Psoas muscle (tissue), 8 donors: ENCODE data around the gene ESRRG. TPM values are rescaled to one million over a fixed set of nuclear protein-coding genes. Genes with fewer than 3 reads are reported as not detected.

Source experiments
- ATAC-seq, 4 donors: fragments of 200-7000 bp; cut with Tn5 transposase; one replicate each; pipeline ENCODE4 v1.9.1; 2020; ENCODE audit warnings: moderate library complexity in 3 of 4, mild to moderate bottlenecking in 2 of 4
- DNase-seq, 2 donors: peaks; one replicate each; pipeline ENCODE4 v3.0.0-alpha.2; 2020
- H3K27ac ChIP-seq: fragments of 200-600 bp; one replicate; pipeline ENCODE4 v1.8.0; 2022
- H3K27me3 ChIP-seq, 3 donors: fragments of 200-600 bp in 1 of 3; one replicate each; pipeline versions ENCODE4 v1.6.1 to v1.8.0; 2013 to 2022; ENCODE audit warnings: low read length in 2 of 3, mild to moderate bottlenecking in 2 of 3, moderate library complexity in 1 of 3; ENCODE audit not compliant: insufficient read depth in 3 of 3
- H3K36me3 ChIP-seq, 2 donors: fragments of 200-600 bp in 1 of 2; one replicate each; pipeline versions ENCODE4 v1.6.1 to v1.8.0; 2013 to 2022; ENCODE audit warnings: low read depth in 1 of 2, mild to moderate bottlenecking in 1 of 2, moderate library complexity in 1 of 2; ENCODE audit not compliant: insufficient read depth in 1 of 2
- H3K4me1 ChIP-seq: fragments of 200-600 bp; one replicate; pipeline ENCODE4 v1.8.0; 2022
- H3K4me3 ChIP-seq: fragments of 200-600 bp; one replicate; pipeline ENCODE4 v1.8.0; 2022; ENCODE audit warnings: mild to moderate bottlenecking
- H3K9me3 ChIP-seq: fragments of 200-600 bp; one replicate; pipeline ENCODE4 v1.8.0; 2022
- WGBS, 3 donors: extraction: QIAGEN DNeasy Blood & Tissue Kit; methylation state at CpG; one replicate each; pipeline versions ENCODE4 v1.1.6 to v1.1.7; 2013; 5-methylcytosine and 5-hydroxymethylcytosine counted together
- intact Hi-C, 2 donors: fragments of 100-400 bp; cut with DNase I; formaldehyde crosslinking; loops; one replicate each; pipeline versions ENCODE4 v1.11.0 to v1.14.2; 2022
- polyA plus RNA-seq, 3 donors: library from polyadenylated mRNA; stranded (reverse); fragments of 200-250 nt; gene quantifications; one replicate each; pipeline ENCODE4 v1.2.3, GENCODE V29; 2013
- total RNA-seq, 4 donors: library from RNA; stranded (reverse); fragmentation: NEBNext Ultra II Directional in 2 of 4; extraction: Animal tissue kit (Norgen Biotek cat#: 25700) in 2 of 4; gene quantifications; one replicate each; pipeline versions ENCODE4 v1.2.1 to v1.2.4, GENCODE V29; 2021 to 2023
- TF ChIP-seq, protein P1 (sequence below): fragments of 200-600 bp; IDR thresholded peaks from one replicate; pipeline ENCODE4 v1.8.0; 2022; ENCODE audit warnings: antibody characterized with exemption
- donor health status: healthy with polysubstance abuse.
- donor health status: DM: no; HTN: no; CAD: no; lungs with moderate emphysema.
- donor health status: Bipolar disorder and iron deficiency.
- donor health status: healthy.
- donor health status: DM: yes; HTN: yes; CAD: no.
- donor health status: DM: no; HTN: no; CAD: no.
- donor health status: DM: no; HTN: no; CAD: no.
- donor health status: DM: yes; HTN: yes; CAD: no.

The ESRRG gene
- total and polyA plus RNA-seq, 7 donors: 2.5 to 34.4 (median 5.3) TPM

DNA sequence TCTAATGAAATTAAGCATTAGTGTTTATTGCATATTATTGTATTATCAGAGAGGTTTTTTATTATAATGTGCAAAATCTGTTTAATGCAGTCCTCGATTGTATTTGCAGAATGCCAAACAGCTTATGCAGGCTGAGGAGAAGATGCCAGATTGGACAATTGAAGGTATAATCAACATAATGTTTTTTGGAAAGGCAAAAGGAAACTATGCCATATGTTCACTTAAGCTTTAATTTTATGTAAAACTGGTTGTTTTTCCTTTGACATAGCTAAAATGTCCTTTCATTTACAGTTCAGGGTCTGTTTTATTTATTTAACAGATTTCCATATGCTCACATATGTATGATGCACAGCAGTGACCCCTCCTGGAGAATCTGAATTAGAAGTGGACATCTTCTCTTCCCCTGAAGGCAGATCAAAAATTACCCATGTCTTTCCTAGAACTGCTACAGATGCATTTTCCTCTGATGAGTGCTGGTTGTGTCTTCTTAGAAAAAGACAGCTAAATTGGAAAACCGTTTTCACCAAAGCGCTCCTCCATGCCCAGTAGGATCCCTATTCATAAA, 156.5 kb downstream of the ESRRG start:
- intact Hi-C loops: no loop called here

DNA sequence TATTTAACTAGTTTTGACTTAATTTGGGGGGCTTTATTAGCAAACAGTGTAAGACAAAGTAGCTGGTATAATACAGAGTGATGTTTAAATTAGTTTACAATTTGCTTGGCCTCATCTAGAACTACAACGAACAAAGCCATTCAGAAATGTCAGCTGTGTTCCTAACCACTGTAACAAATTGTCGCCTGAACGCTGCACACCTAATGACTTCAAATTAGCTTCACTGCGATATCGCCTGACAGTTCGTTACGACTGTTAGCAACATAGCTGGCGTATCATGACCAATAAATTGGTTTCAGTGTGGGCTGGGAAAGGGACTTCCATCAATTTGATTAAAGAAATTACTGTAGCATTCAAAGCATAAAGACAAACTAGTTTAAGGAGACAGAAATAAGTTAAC, 160.1 kb downstream of the ESRRG start:
- 58 to 75% (median 58%) methylated on average over 8 of the region's 8 CpGs for WGBS, 3 donors
- no peak for DNase-seq
- intact Hi-C loops: no loop called here
- Histone ChIP-seq H3K36me3 (peaks cover 0 to 3% of the 10 kb centered on the region in 2 donors), H3K4me1 (no peaks in the 10 kb centered on the region), H3K4me3 (no peak overlapping the region), H3K9me3 (no peaks in the 10 kb centered on the region), H3K27me3 (no peaks in the 10 kb centered on the region), H3K27ac (no peak overlapping the region)
- TF ChIP-seq, protein P1, sequence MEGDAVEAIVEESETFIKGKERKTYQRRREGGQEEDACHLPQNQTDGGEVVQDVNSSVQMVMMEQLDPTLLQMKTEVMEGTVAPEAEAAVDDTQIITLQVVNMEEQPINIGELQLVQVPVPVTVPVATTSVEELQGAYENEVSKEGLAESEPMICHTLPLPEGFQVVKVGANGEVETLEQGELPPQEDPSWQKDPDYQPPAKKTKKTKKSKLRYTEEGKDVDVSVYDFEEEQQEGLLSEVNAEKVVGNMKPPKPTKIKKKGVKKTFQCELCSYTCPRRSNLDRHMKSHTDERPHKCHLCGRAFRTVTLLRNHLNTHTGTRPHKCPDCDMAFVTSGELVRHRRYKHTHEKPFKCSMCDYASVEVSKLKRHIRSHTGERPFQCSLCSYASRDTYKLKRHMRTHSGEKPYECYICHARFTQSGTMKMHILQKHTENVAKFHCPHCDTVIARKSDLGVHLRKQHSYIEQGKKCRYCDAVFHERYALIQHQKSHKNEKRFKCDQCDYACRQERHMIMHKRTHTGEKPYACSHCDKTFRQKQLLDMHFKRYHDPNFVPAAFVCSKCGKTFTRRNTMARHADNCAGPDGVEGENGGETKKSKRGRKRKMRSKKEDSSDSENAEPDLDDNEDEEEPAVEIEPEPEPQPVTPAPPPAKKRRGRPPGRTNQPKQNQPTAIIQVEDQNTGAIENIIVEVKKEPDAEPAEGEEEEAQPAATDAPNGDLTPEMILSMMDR: no peak
- ATAC-seq: no peak

More for the DNA sequence above, 156.5 kb downstream of the ESRRG start:
- no peak overlapping the region for H3K27ac ChIP-seq
- H3K4me3 ChIP-seq: no peak overlapping the region
- no peaks in the 10 kb centered on the region for H3K4me1 ChIP-seq
- peaks cover 0 to 3% of the 10 kb centered on the region in 2 donors for H3K36me3 ChIP-seq
- WGBS, 3 donors: 50 to 85% (median 60%) methylated on average over 3 of the region's 3 CpGs
- DNase-seq (no peak), ATAC-seq (no peak)
- H3K9me3 ChIP-seq: no peaks in the 10 kb centered on the region
- no peaks in the 10 kb centered on the region for H3K27me3 ChIP-seq
- TF ChIP-seq, protein P1: no peak

DNA sequence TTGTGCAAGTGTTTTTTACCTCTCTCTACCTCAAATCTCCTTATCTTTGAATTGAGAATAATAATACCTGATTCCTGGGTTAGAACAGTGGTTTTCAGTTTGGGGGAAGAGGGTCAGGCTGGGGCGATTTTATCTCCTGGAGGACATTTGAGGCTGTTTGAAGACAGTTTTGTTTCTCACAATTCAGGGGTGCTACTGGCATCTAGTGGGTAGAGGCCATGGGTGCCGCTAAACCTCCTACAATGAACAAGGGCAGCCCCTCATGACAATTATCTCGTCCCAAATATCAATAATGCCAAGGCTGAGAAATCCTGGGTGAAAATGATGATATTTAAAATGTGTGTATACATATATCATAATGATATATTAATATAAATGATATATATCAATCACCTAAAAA, 160.8 kb downstream of the ESRRG start:
- Histone ChIP-seq H3K27ac (no peak overlapping the region), H3K27me3 (no peaks in the 10 kb centered on the region), H3K4me1 (no peaks in the 10 kb centered on the region), H3K36me3 (peaks cover 0 to 3% of the 10 kb centered on the region in 2 donors), H3K4me3 (no peak overlapping the region), H3K9me3 (no peaks in the 10 kb centered on the region)
- TF ChIP-seq, protein P1: no peak
- no peak for DNase-seq
- WGBS, 3 donors: 78 to 85% (median 81%) methylated on average over 3 of the region's 3 CpGs
- ATAC-seq: no peak
- intact Hi-C loops: no loop called here

DNA sequence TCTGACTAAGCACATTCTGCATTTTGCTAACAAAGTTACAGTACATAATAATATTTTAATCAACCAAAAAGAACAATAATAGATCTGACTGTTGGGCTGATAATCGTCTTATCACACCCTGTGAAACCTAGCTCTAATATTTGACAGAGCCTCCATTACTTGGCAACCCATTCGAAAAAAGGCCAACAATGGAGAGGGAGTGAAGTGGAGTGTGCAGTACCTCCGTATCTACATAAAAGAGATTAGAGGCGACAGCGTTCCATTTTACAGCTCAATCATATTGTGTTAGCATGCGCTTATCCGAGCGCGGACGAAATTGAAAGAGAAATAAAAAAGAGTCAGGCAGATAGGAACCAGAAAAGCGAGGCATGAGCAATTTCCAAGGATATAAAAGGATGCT, 162.7 kb downstream of the ESRRG start:
- Histone ChIP-seq H3K36me3 (peaks cover 0 to 3% of the 10 kb centered on the region in 2 donors), H3K27me3 (no peaks in the 10 kb centered on the region), H3K4me1 (no peaks in the 10 kb centered on the region), H3K9me3 (no peaks in the 10 kb centered on the region), H3K4me3 (no peak overlapping the region), H3K27ac (no peak overlapping the region)
- TF ChIP-seq, protein P1: no peak
- ATAC-seq (no peak), DNase-seq (no peak)
- intact Hi-C loops: no loop called here
- WGBS, 3 donors: 94% methylated on average over 11 of the region's 11 CpGs

DNA sequence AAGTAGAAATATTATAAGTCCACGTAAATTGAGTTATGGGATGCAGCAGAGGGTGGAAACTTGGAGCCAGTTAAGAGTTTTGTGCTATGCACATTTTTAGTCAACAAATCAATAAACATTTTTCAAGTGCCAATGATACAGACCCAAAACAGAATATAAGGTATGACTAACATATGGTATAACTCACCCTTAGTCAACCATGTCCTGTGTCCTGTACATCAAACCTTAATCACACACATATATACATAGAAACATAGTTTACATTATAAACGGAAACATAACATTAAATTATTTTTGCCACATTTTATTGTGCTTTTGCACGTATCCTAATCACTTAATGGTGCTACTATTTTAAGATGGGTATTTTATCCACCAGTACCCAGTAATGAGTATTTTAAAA, 163.9 kb downstream of the ESRRG start:
- H3K27me3 ChIP-seq: no peaks in the 10 kb centered on the region
- ATAC-seq (no peak), DNase-seq (no peak)
- peaks cover 0 to 3% of the 10 kb centered on the region in 2 donors for H3K36me3 ChIP-seq
- TF ChIP-seq, protein P1: no peak
- H3K27ac ChIP-seq: no peak overlapping the region
- H3K4me3 ChIP-seq: no peak overlapping the region
- no peaks in the 10 kb centered on the region for H3K4me1 ChIP-seq
- no peaks in the 10 kb centered on the region for H3K9me3 ChIP-seq
- WGBS, 3 donors: 89 to 97% (median 94%) methylated on average over 3 of the region's 3 CpGs
- intact Hi-C loops: no loop called here
